Hepatocyte (in vitro differentiated cells): ENCODE measurements around the gene GDPD5. TPM values are rescaled to one million over a fixed set of nuclear protein-coding genes. Genes with fewer than 3 reads are reported as not detected.

Source experiments
- DNase-seq: peaks from one replicate; pipeline ENCODE4 v3.0.0-alpha.2; 2016; ENCODE audit warnings: low spot score
- H2AFZ ChIP-seq: fragments of 200-600 bp; sonication (generic); 2 replicates; pipeline ENCODE4 v1.6.0; 2016; ENCODE audit warnings: antibody characterized with exemption, mild to moderate bottlenecking
- H3K27ac ChIP-seq: fragments of 200-600 bp; sonication (generic); 2 replicates; pipeline ENCODE4 v1.5.1; 2016; ENCODE audit warnings: mild to moderate bottlenecking
- H3K27me3 ChIP-seq: fragments of 200-600 bp; sonication (generic); 2 replicates; pipeline ENCODE4 v1.6.1; 2016
- H3K36me3 ChIP-seq: fragments of 200-600 bp; sonication (generic); replicated peaks from 2 replicates; pipeline ENCODE4 v1.5.1; 2016; ENCODE audit warnings: low read depth; ENCODE audit not compliant: insufficient read depth
- H3K4me1 ChIP-seq: fragments of 200-600 bp; sonication (generic); 2 replicates; pipeline ENCODE4 v1.5.1; 2016; ENCODE audit warnings: mild to moderate bottlenecking, moderate library complexity; ENCODE audit not compliant: insufficient read depth
- H3K4me2 ChIP-seq: fragments of 200-600 bp; sonication (generic); 2 replicates; pipeline ENCODE4 v1.6.0; 2016
- H3K4me3 ChIP-seq: fragments of 200-600 bp; sonication (generic); 2 replicates; pipeline ENCODE4 v1.5.1; 2016; ENCODE audit warnings: mild to moderate bottlenecking
- H3K79me2 ChIP-seq: fragments of 200-600 bp; sonication (generic); 2 replicates; pipeline ENCODE4 v1.6.0; 2017; ENCODE audit warnings: mild to moderate bottlenecking
- H3K9me2 ChIP-seq: fragments of 200-600 bp; sonication (generic); replicated peaks from 2 replicates; pipeline ENCODE4 v1.6.0; 2017; ENCODE audit warnings: mild to moderate bottlenecking; ENCODE audit not compliant: insufficient read depth
- H3K9me3 ChIP-seq: fragments of 200-600 bp; sonication (generic); 2 replicates; pipeline ENCODE4 v1.5.1; 2016; ENCODE audit warnings: low read depth, mild to moderate bottlenecking
- H4K20me1 ChIP-seq: fragments of 200-600 bp; sonication (generic); 2 replicates; pipeline ENCODE4 v1.6.0; 2016; ENCODE audit warnings: mild to moderate bottlenecking; ENCODE audit not compliant: insufficient read depth, poor library complexity, severe bottlenecking
- CTCF ChIP-seq: fragments of 200-600 bp; sonication (generic); IDR thresholded peaks from 2 replicates; pipeline ENCODE4 v1.5.1; 2016; ENCODE audit warnings: antibody characterized with exemption, mild to moderate bottlenecking; ENCODE audit not compliant: poor library complexity
- EZH2 ChIP-seq: fragments of 200-600 bp; sonication (generic); IDR thresholded peaks from 2 replicates; pipeline ENCODE4 v1.6.1; 2016; ENCODE audit warnings: antibody characterized with exemption, mild to moderate bottlenecking, borderline replicate concordance
- EZH2phosphoT487 ChIP-seq: fragments of 200-600 bp; sonication (generic); IDR thresholded peaks from one replicate; pipeline ENCODE4 v1.6.1; 2018; ENCODE audit warnings: antibody characterized with exemption, mild to moderate bottlenecking, low read depth, moderate library complexity; ENCODE audit not compliant: unreplicated experiment, severe bottlenecking
- WGBS: methylation state at CpG from one replicate; pipeline ENCODE4 v1.1.6; 2016; ENCODE audit warnings: low lambda C conversion rate; ENCODE audit errors: missing lambda C conversion rate; 5-methylcytosine and 5-hydroxymethylcytosine counted together
- polyA plus RNA-seq: library from polyadenylated mRNA; unstranded; fragments of >200 nt; fragmentation: Nextera tagmentation; extraction: Ambion mirVana; gene quantifications from 2 replicates; pipeline ENCODE4 v1.2.1, GENCODE V29; 2016
- total RNA-seq: library from RNA; depleted of rRNA; stranded (reverse); fragments of >200 nt; gene quantifications from 2 replicates; pipeline ENCODE4 v1.2.3, GENCODE V29; 2014

Gene GDPD5
- total and polyA plus RNA-seq, 2 experiments from 2014 or later: 5.2 to 8.9 TPM

GRCh38 chr11:75434051-75434450 lies 91.7 kb downstream of the GDPD5 start:
- Histone ChIP-seq H3K4me1 (no peaks in the 10 kb centered on the region), H3K36me3 (no peaks in the 10 kb centered on the region), H4K20me1 (no peaks in the 10 kb centered on the region), H3K9me3 (peaks cover 5% of the 10 kb centered on the region), H3K4me3 (no peak overlapping the region), H3K9me2 (no peaks in the 10 kb centered on the region), H2AFZ (no peak overlapping the region), H3K4me2 (no peak overlapping the region), H3K27ac (no peak overlapping the region), H3K27me3 (peaks cover 42% of the 10 kb centered on the region), H3K79me2 (no peaks in the 10 kb centered on the region)
- no peak for DNase-seq
- TF ChIP-seq EZH2phosphoT487 (no peak), EZH2 (no peak), CTCF (no peak)
- 92% methylated on average over 4 of the region's 4 CpGs for WGBS

GRCh38 chr11:75433443-75433842 lies 92.3 kb downstream of the GDPD5 start:
- Histone ChIP-seq H3K36me3 (no peaks in the 10 kb centered on the region), H3K27me3 (peaks cover 45% of the 10 kb centered on the region), H3K4me2 (no peak overlapping the region), H3K9me3 (peaks cover 5% of the 10 kb centered on the region), H3K4me1 (no peaks in the 10 kb centered on the region), H2AFZ (no peak overlapping the region), H4K20me1 (no peaks in the 10 kb centered on the region), H3K4me3 (no peak overlapping the region), H3K79me2 (no peaks in the 10 kb centered on the region), H3K9me2 (no peaks in the 10 kb centered on the region), H3K27ac (no peak overlapping the region)
- no peak for DNase-seq
- 90% methylated on average over 6 of the region's 6 CpGs for WGBS
- TF ChIP-seq CTCF (no peak), EZH2 (no peak)

- H2AFZ ChIP-seq: no peak within 1 kb of the TSS
- H3K4me2 ChIP-seq: no peak within 1 kb of the TSS
- H3K9me3 ChIP-seq: peaks cover 5% of the 10 kb centered on the region
- H3K4me1 ChIP-seq: no peaks in the 10 kb centered on the region
- no peaks in the 10 kb centered on the region for H3K36me3 ChIP-seq
- 29% methylated on average over 14 of the region's 14 CpGs for WGBS
- H4K20me1 ChIP-seq: no peaks in the 10 kb centered on the region
- TF ChIP-seq EZH2: no peak
- no peak for TF ChIP-seq CTCF
- no peak for TF ChIP-seq EZH2phosphoT487
- H3K9me2 ChIP-seq: no peaks in the 10 kb centered on the region
- H3K27ac ChIP-seq: no peak within 1 kb of the TSS
- no peak for DNase-seq
- H3K79me2 ChIP-seq: no peaks in the 10 kb centered on the region
- no peak within 1 kb of the TSS for H3K4me3 ChIP-seq
- H3K27me3 ChIP-seq: peaks cover 45% of the 10 kb centered on the region
Observed at GRCh38 chr11:75432911-75433321, 92.8 kb downstream of the GDPD5 start, which contains the start of gene KLHL35. KLHL35 (minus strand) TSS chr11:75433203; CDS start chr11:75430629, 2,574 bp downstream.
